IPS DF 4.7 (cell line): ENCODE measurements around the gene IFITM5.
"Not testable (repeated sequence)": the region's sequence is repeated elsewhere in the genome, so short reads cannot be mapped to it uniquely, and the experiment has no call there.

Source experiments
- DNase-seq: peaks from one replicate; pipeline ENCODE4 v3.0.0-alpha.2; 2013; ENCODE audit warnings: low spot score; ENCODE audit errors: extremely low read depth

Gene IFITM5

GRCh38 chr11:312092-312816, 12.9 kb upstream of the IFITM5 start:
- no peak for DNase-seq

- not testable (repeated sequence) for DNase-seq
These were observed 11.9 kb upstream of the IFITM5 start for GRCh38 chr11:311013-311748.

GRCh38 chr11:309979-310572, 10.8 kb upstream of the IFITM5 start:
- not testable (repeated sequence) for DNase-seq

- DNase-seq, result not testable (repeated sequence)
These were observed 9.7 kb upstream of the IFITM5 start for GRCh38 chr11:308740-309665.

GRCh38 chr11:307766-308708, 8.7 kb upstream of the IFITM5 start, which contains the start of gene IFITM2:
Gene IFITM2, plus strand, starts transcription at chr11:307816. Its CDS starts 377 bp downstream, at chr11:308193.
- DNase-seq, result not testable (repeated sequence)

GRCh38 chr11:306645-307371, 7.5 kb upstream of the IFITM5 start:
- DNase-seq, result no peak

GRCh38 chr11:305844-306211, 6.5 kb upstream of the IFITM5 start:
- no peak for DNase-seq

DNA sequence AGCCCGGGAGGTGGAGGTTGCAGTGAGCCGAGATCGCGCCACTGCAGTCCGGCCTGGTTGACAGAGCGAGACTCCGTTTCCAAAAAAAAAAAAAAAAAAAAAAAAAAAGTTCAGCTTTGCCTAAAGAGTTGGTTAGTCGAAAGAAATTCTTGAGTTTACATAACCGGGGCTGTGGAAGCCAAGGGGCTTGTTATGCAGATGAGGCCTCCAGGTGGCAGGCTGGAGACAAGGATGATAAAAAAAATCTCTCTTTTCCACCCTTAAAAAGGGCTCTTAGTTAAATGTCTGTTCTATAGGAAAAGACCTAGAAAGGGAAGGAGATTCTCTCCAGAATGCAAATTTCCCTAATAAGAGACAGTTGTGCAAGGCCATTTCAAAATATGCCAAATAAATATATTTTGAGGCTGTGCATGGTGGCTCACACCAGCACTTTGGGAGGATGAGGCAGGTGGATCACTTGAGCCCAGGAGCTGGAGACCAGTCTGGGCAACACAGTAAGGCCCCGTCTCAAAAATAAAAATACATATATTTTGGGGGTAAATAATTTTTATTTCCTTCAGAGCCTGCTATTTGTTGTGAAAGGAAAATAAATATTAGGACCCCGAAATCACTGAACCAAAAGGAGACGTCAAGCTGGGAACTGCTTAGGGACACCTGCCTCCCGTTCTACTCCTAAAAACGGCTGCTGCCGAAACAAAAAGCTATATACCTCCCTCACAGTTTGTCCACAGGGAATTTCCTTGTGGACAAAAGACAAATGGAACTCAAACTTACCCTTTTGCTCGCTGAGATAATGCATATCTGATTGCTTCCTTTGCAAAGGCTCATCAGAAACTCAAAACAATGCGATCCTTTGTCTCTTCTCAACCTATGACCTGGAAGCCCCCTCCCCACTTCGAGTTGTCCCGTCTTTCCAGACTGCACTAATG, 5.9 kb upstream of the IFITM5 start:
- no peak for DNase-seq

- DNase-seq, result no peak
These were observed 4.8 kb upstream of the IFITM5 start for GRCh38 chr11:304061-304506.

DNA sequence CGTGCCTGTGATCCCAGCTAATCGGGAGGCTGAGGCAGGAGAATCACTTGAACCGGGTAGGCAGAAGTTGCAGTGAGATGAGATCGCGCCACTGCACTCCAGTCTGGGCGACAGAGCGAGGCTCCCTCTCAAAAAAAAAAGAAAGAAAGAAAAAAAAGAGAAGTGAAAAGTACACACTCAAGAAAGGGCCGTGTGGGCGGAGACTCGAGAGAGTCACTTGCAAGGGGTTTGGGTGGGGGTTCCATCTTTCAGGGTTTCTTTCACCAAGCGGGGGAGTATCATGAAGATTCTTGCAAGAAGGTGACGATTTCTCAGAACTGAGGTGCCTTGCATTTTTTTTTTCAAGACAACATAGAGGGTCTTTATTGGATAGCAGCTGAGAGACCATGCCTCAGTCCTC, 4.0 kb upstream of the IFITM5 start:
- no peak for DNase-seq

- DNase-seq, result no peak
These were observed 817 bp upstream of the IFITM5 start for GRCh38 chr11:299951-300735.

- no peak for DNase-seq
These were observed 790 bp downstream of the IFITM5 start for GRCh38 chr11:298406-299065.

DNA sequence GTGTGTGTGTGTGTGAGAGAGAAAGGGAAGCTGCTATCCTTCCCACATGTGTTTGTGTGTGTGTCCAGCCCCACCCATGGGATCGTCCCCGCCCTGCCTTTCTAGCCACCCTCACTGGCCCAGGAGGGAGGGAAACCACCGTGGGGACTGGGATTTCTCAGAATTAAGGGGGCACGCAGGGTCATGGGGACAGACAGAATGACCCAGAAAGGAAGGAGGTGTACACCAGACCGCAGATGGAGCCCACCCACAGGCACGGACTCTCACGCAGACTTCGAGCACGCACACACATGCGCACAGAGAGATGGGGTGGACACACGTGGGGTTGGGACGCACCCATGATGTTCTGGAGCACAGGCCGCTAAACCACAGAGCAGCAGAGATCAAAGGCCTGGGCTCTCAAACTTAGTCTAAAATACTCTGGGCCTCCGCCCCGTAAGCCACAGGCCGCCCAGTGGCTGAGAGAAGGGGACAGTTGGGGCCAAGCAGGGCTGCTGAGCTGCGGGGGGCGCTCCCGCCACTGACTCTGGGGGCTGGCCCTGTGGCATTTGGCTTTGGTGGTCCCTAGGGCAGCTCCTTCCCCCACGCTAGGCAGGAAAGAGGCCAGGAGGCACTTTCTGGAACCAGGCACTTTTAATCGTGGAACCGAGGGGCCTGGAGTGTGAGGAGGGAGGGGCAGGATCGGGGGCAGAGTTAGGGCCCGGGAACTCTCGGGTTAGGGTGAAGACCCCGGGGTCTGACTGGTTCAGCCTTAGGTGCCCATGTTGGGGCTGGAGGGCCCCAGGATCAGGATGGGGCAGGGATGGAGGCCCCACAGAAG, 1.5 kb downstream of the IFITM5 start:
- DNase-seq, result no peak

DNA sequence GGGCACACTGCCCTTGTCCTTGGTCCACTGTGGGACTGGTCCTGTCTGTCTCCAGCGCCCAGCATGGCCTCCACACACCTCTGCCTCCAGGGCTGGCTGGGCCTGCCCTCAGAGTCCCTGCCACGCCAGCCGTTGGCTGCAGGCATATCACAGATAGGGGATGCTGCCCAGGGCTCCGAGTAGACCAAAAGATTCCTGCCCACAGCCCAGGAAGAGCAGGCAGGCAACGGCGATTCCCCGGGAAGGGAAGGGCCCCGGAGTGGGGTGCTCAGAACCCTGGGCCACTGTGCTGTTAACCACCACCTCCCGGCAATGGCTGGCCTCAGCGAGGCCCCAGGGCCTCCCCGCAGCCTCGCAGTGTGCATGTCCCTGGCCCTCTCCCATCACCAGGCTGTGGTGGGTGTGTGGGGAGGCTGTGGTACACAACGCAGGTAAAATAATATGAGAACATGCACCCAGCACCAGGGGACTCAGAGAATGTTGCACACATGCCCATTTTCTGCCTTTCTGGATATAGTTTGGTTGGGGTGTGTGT, 2.2 kb downstream of the IFITM5 start:
- no peak for DNase-seq

GRCh38 chr11:296171-297050, 2.9 kb downstream of the IFITM5 start:
- DNase-seq, result no peak
